C4-2B (cell line): ENCODE data around the gene ARHGEF26.

Experiments
- ZFX ChIP-seq: fragments of 450-650 bp; IDR thresholded peaks from 2 replicates; pipeline ENCODE4 v1.6.1; 2017
- TF ChIP-seq, protein P1 (sequence below): fragments of 450-650 bp; conservative IDR thresholded peaks from 2 replicates; pipeline ENCODE4 v1.5.1; 2017; ENCODE audit warnings: mild to moderate bottlenecking

DNA sequence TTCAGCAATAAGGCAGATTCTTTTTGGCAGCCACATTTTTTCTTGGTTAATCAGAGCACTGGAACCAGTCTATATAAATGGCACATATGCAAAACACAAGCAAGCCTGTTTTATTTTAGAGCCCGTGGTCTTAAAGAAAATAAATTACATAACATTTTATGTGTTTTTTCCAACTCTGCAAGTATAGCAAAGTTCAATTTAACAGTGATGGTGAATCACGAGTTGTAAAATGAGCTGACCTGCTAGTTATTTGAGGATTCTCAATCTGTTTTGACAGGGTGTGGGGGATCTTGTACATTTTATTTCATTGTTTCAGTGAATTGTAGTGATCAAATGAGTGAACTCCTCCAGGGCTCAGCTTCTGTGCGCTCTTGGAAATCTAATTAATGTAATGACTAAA, 2.7 kb downstream of the ARHGEF26 start:
- TF ChIP-seq, protein P1, sequence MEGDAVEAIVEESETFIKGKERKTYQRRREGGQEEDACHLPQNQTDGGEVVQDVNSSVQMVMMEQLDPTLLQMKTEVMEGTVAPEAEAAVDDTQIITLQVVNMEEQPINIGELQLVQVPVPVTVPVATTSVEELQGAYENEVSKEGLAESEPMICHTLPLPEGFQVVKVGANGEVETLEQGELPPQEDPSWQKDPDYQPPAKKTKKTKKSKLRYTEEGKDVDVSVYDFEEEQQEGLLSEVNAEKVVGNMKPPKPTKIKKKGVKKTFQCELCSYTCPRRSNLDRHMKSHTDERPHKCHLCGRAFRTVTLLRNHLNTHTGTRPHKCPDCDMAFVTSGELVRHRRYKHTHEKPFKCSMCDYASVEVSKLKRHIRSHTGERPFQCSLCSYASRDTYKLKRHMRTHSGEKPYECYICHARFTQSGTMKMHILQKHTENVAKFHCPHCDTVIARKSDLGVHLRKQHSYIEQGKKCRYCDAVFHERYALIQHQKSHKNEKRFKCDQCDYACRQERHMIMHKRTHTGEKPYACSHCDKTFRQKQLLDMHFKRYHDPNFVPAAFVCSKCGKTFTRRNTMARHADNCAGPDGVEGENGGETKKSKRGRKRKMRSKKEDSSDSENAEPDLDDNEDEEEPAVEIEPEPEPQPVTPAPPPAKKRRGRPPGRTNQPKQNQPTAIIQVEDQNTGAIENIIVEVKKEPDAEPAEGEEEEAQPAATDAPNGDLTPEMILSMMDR: no peak
- TF ChIP-seq ZFX: no peak
